Measurements from ENCODE around the gene RGPD8. TPM values are rescaled to one million over a fixed set of nuclear protein-coding genes. Genes with fewer than 3 reads are reported as not detected.
A peak's percentile ranks its signal among the peaks of the same experiment; 100 is the strongest.

RGPD8 gene
- total RNA-seq, 1 experiment from 2014 or later, result 13.6 TPM

DNA sequence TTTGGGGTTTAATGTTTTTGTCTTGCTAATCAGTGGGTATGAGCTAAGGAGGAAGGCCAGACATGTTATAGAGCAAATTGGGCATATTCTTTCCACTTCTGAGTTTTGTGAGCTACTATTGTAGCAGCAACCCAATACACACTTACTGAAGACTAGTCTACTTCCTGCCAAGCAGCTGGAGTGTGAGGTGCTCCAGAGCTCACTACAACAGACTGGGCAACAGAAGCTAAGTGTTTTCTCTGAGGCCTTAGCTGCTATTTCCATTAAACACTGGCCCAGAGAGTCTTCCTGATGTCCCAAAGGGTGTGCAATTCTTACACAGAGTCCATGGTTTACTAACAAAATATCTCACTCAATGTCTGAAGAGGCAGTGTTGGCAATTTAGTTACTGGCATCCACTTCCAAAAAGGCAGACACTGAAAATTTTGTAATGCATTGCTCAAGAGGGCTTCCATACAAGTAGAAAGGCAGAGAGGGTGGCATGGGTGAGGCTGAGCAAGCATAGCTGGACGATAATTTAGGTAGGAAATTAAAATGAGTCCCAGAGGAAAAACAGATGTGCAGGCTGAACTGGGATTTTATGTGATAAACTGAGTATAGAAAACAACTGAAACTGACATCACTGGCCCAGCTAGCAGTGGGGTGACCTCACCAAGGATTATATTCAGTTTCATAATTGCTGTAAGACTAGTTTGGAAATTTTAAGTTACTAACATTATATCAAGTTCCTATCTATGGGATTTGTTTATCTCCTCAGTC is 89.4 kb downstream of the RGPD8 start:
- Histone ChIP-seq H3K4me3 (ENCODE audit: low read length) (no peak overlapping the region), H3K9me2 (replicated peaks; ENCODE audit: low read length) (no peaks in the 10 kb centered on the region), H3K79me2 (ENCODE audit: low read length) (no peaks in the 10 kb centered on the region), H3K27ac (ENCODE audit: low read length) (no peak overlapping the region), H3K4me1 (ENCODE audit: insufficient read depth, low read length) (no peaks in the 10 kb centered on the region), H3K27me3 (ENCODE audit: low read length) (no peaks in the 10 kb centered on the region), H3K9ac (ENCODE audit: low read length) (no peak overlapping the region), H3F3A (ENCODE audit: low read length, unreplicated experiment) (no peaks in the 10 kb centered on the region), H3K4me2 (ENCODE audit: low read length) (no peak overlapping the region), H3K9me3 (ENCODE audit: low read length) (no peaks in the 10 kb centered on the region), H4K20me1 (ENCODE audit: low read length) (no peaks in the 10 kb centered on the region), H2AFZ (ENCODE audit: low read length) (no peak overlapping the region), H3K36me3 (ENCODE audit: low read depth, low read length) (no peaks in the 10 kb centered on the region)
- TF ChIP-seq EZH2phosphoT487 (IDR thresholded peaks at IDR 0.05; ENCODE audit: borderline replicate concordance, low read length) (no peak), EZH2 (IDR thresholded peaks at IDR 0.05; ENCODE audit: low read length, unreplicated experiment) (no peak)
- TF ChIP-seq, protein P1, sequence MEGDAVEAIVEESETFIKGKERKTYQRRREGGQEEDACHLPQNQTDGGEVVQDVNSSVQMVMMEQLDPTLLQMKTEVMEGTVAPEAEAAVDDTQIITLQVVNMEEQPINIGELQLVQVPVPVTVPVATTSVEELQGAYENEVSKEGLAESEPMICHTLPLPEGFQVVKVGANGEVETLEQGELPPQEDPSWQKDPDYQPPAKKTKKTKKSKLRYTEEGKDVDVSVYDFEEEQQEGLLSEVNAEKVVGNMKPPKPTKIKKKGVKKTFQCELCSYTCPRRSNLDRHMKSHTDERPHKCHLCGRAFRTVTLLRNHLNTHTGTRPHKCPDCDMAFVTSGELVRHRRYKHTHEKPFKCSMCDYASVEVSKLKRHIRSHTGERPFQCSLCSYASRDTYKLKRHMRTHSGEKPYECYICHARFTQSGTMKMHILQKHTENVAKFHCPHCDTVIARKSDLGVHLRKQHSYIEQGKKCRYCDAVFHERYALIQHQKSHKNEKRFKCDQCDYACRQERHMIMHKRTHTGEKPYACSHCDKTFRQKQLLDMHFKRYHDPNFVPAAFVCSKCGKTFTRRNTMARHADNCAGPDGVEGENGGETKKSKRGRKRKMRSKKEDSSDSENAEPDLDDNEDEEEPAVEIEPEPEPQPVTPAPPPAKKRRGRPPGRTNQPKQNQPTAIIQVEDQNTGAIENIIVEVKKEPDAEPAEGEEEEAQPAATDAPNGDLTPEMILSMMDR (conservative IDR thresholded peaks at IDR 0.05; ENCODE audit: low read depth, low read length), result no peak
- intact Hi-C loops (cut with micrococcal nuclease), result no loop called here
- ChIA-PET POLR2A (ENCODE audit: unreplicated experiment) (interaction anchor here (0.6 kb wide), 1 partner anchor 36 kb away, joined by 3 read pairs; no protein-coding TSS in a partner anchor), CTCF (interaction anchor here (0.5 kb wide), 1 partner anchor 48 kb away, joined by 3 read pairs; no protein-coding TSS in a partner anchor)
- no TSS peak for BruUV-seq (replicated peaks)
- ATAC-seq (no peak), DNase-seq (no peak)

DNA sequence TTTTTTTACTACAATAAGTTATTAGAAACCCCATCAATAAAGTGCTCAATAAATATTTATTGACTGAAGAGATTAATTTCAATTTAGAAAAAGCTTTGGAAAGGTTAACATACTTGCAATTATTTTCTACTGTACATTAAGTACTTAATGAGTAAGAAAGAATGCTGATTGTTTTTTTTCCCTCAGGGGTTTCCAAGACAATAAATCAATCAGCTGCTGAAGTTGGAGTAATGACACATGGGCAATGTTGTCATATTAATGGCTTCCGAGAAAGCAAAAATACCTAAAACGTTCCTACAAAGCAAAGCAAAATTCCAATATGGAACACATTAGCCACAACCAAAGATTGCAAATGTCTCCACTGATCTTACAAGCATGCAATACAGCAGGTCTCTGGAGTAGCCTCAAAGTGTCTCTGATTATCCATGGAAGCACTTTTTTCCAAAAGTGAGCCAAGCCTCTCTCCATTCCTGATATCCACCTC is 91.3 kb downstream of the RGPD8 start:
- no peaks in the 10 kb centered on the region for H3K4me1 ChIP-seq (ENCODE audit: insufficient read depth, low read length)
- no peak overlapping the region for H3K4me3 ChIP-seq (ENCODE audit: low read length)
- H3K9me3 ChIP-seq (ENCODE audit: low read length), result no peaks in the 10 kb centered on the region
- no peak overlapping the region for H3K4me2 ChIP-seq (ENCODE audit: low read length)
- intact Hi-C loops (cut with micrococcal nuclease), result no loop called here
- no peaks in the 10 kb centered on the region for H3K36me3 ChIP-seq (ENCODE audit: low read depth, low read length)
- BruUV-seq (replicated peaks), result no TSS peak
- H3K9me2 ChIP-seq (replicated peaks; ENCODE audit: low read length), result no peaks in the 10 kb centered on the region
- H3K27me3 ChIP-seq (ENCODE audit: low read length), result no peaks in the 10 kb centered on the region
- H4K20me1 ChIP-seq (ENCODE audit: low read length), result no peaks in the 10 kb centered on the region
- H3K79me2 ChIP-seq (ENCODE audit: low read length), result no peaks in the 10 kb centered on the region
- no peak overlapping the region for H2AFZ ChIP-seq (ENCODE audit: low read length)
- CTCF ChIA-PET, result no interaction called here
- peak; percentile 22 for DNase-seq
- POLR2A ChIA-PET (ENCODE audit: unreplicated experiment), result no interaction called here
- no peak overlapping the region for H3K9ac ChIP-seq (ENCODE audit: low read length)
- H3K27ac ChIP-seq (ENCODE audit: low read length), result no peak overlapping the region
- TF ChIP-seq EZH2 (IDR thresholded peaks at IDR 0.05; ENCODE audit: low read length, unreplicated experiment), result no peak
- no peak for TF ChIP-seq EZH2phosphoT487 (IDR thresholded peaks at IDR 0.05; ENCODE audit: borderline replicate concordance, low read length)
- TF ChIP-seq, protein P1 (conservative IDR thresholded peaks at IDR 0.05; ENCODE audit: low read depth, low read length), result no peak
- H3F3A ChIP-seq (ENCODE audit: low read length, unreplicated experiment), result no peaks in the 10 kb centered on the region
- ATAC-seq, result no peak

All from PC-3 (cell line).